GM21529 (cell line): Measurements from ENCODE around the gene OR52N5.

Experiments
- ATAC-seq: cut with Tn5 transposase; IDR thresholded peaks from one replicate; pipeline ENCODE4 v1.9.1; 2021; ENCODE audit not compliant: unreplicated experiment

OR52N5 gene

DNA sequence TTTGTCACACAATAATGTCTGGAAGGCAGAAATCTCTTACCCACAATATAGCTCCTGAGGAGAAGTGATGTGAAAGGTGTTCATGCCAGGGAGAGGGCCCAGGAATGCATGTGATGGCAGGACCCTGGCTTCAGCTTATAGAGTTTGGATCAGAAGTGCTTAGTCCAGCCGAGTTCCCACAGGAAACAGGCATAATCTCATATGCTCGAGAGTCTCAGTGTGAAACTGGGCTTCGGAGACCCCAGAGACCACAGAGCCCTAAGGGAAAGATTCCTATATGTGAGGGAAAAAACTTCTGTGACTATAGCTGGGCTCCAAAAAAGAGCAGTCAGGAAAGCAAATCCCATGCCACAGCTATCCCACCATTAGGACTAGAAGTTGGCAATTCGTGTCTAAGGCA lies at the start of gene OR52N5:
Gene OR52N5 (minus strand): TSS at position 101 of the 400 bp plus-strand sequence. CDS start 4,721 bp downstream, outside the sequence.
- ATAC-seq, result no peak

DNA sequence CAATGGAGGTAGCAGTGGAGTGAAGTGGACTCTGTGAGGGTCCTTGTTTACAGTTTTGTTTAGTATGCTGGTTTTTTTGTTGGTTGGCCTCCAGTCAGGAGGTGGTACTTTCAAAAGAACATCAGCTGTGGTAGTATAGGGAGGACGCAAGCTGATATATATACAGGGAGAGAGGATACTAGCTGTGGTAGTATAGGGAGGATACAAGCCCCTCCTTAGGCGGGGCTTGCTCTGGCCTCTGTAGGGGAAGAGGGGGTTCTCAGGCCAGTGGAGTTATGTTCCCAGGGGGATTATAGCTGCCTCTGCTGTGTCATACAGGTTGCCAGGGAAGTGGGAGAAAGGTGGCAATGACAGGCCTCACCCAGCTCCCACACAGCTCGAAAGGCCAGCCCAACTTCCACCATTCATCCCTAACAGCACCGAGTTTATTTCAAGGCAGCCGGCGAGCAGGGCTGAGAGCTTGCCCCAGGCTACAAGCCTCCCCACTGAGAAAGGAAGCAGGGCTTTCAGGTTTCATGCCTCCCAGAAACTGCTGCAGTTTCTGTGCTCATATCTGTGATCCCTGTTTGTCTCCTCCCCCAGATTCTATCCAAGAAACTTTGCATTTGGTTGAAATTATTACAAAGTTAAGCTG lies 48.2 kb upstream of the OR52N5 start:
- no peak for ATAC-seq

DNA sequence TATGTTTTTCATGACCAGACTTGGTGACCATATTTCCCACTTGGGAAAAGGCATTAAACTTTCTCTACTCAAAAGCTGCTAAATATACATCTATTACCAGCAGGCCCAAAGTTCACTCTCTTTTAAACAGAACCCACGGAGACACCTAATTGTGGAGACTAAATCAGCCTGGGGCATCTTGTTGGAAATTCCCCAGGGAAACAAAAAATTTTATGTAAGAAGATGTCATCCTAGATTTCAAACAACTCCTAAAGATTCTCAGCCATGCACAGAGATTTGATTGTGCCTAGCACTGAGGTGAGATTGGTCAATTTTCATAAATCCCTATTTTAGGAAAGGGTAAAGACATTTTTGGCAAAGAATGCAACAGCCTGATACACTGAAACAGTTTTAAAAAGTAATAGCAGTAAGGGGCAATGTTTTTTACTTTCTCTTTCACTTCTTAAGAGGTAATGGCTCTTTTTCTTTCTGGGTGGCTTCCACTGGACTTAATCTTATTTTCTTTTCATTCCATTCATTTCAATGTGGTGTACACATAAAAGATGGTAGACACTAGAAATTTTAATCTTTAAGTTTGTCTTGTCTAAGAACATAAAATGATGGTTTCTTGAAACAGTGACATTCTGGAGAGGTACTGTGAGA lies 35.2 kb upstream of the OR52N5 start:
- peak; percentile 70 for ATAC-seq

DNA sequence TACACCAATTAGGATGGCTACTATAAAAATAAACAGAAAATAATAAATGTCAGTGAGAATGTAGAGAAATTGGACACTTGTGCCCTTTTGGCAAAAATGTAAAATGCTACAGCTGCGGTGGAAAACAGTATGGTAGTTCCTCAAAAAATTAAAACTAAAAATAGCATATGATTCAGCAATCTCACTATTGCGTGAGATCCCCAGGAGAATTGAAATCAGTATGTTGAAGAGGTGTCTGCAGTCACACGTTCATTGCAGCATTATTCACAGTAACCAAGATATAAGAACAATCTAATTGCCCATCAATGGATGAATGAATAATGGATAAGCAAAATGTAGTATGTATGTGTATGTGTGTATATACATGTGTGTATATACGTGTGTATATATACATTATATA lies 32.4 kb upstream of the OR52N5 start:
- ATAC-seq, result peak; percentile 38

DNA sequence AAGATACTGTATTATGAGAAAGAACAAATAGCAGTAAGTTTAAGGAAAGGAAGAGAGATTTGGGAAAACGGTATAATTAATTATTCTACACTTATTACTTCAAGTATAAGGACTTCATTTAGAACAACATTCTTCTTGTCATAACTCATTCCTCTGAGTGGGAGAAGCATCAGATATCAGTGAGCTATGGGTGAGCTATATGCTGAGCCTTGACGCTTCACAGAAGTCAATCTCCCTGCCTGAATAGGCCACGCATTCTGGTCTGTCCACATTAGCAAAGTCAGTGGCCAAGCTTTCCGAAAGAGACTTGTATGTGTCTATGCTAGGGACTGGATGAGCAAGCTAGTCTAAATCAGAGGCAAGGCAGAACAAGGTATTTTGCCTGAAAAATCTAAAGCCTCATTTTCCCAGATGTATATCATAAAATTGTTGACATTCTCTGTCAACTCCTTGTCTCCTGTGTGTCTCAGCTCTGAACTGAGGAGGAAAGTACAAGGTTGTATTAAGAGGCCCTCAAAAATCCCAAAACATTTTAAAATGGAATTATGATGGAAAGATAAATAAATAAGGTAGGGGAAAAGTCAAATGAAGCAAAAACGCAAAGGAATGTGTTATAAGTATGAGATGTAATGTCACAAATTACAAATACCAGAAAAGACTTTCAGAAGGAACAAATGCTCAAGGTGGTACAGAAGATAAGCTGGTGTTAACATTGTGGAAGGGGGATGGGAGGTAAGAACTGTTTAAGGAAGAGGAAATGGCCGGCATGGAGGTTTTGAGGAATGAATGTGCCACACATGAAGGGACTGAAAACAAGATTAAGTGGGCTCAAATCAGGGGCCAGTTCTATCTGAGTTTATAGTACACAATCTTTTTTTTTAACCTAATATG lies 27.0 kb upstream of the OR52N5 start:
- no peak for ATAC-seq

DNA sequence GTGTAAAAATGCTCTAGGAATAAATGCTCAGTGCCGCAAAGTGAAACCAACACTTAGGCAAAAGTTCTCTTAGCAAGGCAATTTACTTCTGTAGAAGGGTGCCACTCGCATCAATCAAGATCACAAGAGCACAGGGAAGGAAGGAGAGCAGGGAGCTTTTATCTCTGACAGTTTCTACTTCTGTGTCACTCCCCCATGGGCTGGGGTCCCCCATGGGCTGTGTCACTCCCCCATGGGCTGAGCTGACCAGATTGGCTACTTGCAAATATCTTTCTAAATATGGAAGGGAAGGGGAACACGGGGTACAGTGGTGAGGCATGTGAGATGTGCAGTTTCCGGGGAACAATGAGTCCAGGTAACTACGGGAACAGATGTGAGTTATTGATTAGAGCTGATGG lies 26.0 kb upstream of the OR52N5 start:
- ATAC-seq, result peak; percentile 29

DNA sequence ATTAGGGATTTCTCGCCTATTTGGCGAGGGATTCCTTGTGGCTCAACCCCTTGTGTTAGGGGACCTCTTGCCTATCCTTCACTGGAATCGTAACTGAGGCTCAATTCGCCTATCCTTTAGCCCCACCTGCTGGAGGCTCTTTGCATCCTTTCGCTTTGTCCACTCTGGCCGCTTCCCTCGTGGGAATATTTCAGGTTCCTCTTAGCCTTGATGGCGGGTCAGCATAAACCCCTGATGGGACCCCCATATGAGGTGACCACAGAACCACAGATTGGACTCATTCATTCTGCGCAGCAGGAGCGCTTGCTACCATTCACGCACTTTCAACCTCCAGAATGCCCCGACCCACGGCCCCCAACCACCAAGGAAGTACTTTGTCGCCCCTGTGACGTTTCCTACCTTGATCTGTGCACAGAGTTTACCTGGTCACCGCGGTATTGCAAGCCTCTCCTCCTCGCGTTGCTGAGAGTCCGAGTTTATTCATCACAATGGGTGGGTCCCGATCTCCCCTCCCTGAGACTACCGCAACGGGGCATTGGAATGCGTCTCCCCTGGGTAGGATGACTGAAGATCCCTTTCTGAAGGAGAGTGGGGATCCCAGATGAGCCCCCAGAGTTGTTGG lies 25.5 kb upstream of the OR52N5 start, which contains the start of gene OR52N2:
Gene OR52N2 (plus strand): TSS at position 425 of the 622 bp plus-strand sequence. CDS start 11,412 bp downstream, outside the sequence.
- ATAC-seq, result peak; percentile 96

DNA sequence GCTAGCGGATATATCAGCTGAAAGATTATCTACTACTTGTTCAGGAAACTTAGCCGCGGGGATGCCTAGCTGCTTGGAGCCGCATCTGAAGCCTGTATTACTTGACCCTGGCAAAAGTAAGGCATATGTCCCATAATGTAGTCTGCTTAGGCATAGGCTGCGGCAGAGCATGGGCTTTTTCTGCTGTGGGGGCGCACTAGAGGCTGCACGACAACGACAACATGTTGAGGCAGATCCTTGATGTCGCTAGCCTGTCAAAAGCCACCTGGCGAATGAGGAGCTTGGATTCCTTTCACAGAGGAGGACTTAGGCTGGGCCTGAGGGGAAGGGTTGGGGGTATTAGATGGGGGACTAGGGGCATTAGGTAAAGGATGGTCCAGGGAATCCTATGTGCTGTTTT lies 24.4 kb upstream of the OR52N5 start:
- no peak for ATAC-seq

DNA sequence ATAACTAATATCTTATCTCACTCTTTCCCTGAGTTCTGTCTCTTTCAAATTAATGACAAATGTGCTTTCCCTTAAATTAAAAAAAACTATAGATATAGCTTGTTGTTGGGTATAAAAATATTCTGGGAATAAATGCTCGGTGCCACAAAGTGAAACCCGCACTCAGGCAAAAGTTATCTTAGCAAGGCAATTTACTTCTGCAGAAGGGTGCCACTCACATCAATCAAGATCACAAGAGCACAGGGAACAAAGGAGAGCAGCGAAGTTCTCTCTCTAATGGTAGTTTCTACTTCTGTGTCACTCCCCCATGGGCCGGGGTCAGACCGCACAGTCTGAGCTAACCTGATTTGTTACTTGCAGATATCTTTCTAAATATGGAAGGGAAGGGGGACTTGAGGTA lies 20.8 kb upstream of the OR52N5 start:
- no peak for ATAC-seq

DNA sequence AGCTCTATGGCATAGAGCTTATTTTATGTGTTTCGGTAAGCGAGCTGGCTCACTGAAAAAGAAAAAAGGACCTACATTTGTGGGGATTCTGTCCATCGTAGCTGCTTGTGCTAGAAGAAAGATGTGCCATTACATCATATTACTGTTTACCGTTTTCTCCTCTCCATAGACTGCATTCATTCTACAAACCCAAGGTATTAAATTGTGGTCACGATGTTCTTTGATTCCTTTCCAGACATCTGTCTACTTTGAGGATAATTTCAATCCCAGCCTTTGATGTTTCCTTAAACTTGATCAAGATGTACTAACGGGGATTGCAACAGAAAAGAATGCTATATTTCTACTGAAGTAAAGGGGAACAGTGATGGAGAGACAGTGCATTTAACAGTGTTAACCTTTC lies 13.4 kb upstream of the OR52N5 start:
- ATAC-seq, result no peak

DNA sequence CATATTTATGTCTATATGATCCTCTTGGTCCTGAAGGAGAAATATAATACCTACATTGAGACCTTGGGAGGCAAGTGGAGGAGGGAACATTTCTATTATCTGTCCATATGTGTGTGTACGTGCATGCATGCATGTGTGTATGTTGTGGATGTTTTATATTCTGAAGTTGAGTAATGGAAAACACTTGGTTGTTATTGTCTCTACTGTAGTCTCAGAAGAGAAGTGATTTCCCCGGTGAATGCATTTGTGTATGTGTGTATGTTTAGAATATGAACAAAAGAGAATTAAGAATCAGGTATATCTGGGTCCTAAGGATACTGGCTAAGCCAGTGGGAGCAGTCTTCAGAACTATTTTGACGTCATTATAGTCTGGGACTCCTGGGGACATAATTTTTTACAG lies 8.0 kb upstream of the OR52N5 start, which contains the start of gene OR52N1:
Gene OR52N1 (minus strand): TSS at position 101 of the 400 bp plus-strand sequence. CDS start 2,449 bp downstream, outside the sequence.
- ATAC-seq, result no peak

DNA sequence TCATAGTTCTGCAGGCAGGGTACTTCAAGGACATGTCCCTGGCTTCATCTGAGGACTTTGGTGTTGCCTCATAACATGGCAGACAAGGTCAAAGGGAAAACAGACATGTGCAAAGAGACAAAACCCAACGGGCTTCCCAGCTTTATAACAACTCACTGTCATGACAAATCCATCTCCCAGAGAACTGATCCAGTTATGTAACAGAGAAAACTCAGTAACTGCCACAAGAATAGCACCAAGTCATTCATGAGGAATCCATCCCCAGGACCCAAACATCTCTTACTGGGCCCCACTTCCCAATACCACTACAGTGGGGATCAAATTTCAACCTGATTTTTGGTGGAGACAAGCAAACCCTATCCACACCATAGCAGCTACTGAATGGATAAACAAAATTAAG lies 16.1 kb downstream of the OR52N5 start:
- no peak for ATAC-seq

DNA sequence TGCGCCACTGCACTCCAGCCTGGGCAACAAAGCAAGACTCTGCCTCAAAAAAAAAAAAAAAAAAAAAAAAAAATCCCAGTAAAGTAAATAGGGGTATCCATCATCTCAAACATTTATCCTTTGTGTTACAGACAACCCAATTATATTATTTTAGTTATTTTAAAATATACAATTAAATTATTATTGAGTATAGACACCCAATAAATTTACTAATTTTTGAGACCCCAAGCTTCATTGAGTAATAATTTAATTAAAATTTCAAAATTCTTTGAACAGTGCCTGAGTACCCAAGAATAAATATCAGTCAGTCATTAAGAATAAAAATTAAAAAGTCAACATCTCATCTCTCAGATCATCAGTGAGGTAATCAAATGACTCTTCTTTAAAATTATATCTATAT lies 29.2 kb downstream of the OR52N5 start, which contains the start of gene OR52N4:
Gene OR52N4 (plus strand): TSS at position 301 of the 400 bp plus-strand sequence. CDS start 498 bp downstream, outside the sequence.
- ATAC-seq, result no peak

DNA sequence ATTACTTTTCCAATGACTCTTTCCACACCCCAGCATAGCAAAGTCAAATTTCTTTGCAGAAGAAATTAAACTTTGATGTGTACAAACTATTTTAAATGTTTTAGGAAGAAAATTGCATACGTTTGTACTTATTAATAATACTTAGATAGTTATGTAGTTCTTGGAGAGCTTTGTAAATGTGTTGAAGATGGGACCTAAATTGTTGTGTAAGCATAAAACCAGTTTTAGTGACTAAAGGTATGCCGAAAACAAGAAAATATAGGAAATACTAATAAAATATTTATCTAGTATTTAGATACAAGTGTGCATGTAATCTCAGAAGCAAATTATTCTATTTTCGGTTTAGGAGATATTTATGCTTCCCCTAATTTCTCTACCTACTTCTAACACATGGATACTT lies 33.3 kb downstream of the OR52N5 start:
- no peak for ATAC-seq

DNA sequence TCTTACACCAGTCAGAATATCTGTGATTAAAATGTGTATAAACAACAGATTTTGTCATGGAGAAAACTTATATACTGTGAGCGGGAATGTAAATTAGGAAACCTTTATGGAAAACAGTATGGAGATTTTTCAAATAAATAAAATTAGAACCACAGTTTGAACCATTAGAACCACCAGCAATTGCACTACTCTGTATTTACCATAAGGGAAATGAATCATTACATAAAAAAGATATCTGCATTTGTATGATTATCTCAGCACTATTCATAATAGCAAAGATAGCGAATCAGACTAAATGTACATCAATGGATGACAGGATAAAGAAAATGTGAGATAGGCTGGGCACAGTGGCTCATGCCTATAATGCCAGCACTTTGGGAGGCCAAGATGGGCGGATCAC lies 36.5 kb downstream of the OR52N5 start:
- no peak for ATAC-seq

DNA sequence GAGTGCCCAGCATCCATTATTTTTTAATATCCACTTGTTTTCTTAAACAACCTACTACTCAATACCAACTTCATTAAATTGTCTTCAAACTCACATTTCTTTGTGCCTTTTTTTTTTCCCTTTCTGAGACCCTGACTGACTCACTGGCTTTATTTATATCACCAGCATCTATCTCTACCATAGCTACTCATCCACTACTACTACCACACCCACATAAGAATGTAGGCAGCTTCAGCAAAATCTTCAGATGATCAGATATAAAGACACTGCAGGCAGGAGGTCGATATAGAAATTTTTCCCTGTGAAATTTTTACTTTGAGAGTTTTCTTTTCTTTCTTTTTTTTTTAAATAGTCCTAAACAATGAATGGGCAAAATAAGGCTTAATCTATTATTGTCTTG lies 44.7 kb downstream of the OR52N5 start:
- no peak for ATAC-seq

DNA sequence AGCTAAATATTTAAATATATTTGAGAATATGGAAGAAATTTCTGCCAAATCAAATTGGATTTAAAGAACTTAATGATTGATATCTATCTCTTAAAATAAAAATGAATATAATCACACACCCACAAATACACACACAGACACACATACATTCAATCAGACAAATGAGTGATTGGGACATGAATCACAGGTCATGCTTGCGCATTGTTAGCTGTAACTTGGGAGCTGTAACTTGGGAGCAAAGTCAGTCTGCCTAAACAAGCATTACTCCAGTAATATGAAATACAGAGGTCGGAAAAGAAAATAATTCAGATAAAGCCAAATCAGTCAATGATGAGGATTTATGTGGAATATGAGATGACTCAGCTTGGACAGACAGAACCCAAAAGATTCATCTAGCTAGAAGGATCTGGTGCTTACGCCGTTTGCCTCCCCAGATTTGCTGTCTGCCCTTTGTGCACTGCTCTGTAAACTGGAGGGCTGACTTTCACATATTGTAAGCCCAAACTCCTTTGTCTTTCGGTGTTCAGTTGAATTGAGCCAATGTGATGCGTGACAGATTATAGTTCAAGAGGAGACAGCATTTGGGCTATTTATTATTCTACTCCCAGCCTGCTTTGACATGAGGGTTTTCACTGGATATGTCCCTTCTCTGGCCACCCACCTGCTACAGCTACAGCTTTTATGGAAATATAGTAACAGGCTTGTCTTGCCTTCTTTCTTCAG lies 45.3 kb downstream of the OR52N5 start:
- no peak for ATAC-seq

DNA sequence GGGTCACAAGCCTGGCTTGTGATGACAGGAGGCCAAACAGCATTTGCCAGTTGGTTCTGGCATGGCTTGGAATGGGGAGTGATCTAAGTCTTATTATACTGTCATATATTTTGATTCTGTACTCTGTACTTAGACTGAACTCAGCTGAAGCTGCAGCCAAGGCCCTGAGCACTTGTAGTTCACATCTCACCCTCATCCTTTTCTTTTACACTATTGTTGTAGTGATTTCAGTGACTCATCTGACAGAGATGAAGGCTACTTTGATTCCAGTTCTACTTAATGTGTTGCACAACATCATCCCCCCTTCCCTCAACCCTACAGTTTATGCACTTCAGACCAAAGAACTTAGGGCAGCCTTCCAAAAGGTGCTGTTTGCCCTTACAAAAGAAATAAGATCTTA lies 46.1 kb downstream of the OR52N5 start:
- ATAC-seq, result no peak

DNA sequence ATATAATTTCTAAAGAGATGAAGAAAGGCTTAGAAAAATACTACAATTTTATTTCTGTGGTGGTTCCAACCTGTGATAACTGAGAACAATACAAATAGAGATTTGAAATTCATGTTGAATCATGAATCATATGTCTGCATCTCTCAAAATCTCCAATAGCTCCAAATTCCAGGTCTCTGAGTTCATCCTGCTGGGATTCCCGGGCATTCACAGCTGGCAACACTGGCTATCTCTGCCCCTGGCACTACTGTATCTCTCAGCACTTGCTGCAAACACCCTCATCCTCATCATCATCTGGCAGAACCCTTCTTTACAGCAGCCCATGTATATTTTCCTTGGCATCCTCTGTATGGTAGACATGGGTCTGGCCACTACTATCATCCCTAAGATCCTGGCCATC lies 46.8 kb downstream of the OR52N5 start, which contains the start of gene OR56B1:
Gene OR56B1 (plus strand): TSS at position 53 of the 400 bp plus-strand sequence. CDS start 69 bp downstream, at position 122.
- ATAC-seq, result no peak

DNA sequence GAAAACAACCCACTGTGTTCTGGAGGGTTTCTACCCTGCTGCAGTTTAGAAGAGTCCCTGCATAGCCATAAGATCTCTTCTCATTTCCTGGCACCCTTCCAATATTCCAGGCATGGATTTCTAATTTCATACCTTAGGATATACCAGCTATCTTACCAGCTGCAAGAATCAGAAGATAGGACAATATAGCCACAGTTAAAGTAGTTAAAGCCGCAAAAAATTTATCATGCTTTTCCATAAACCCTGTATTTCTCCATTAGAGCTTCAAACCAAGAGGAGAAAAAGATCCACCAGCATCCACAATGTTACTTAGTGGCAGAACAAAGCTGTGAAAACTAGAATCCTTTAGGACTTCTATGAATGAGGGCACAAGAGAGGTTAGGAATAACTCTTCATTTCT lies 55.5 kb downstream of the OR52N5 start:
- no peak for ATAC-seq
